HG02840 (cell line): Measurements from ENCODE around the gene PADI1.

Experiments
- ATAC-seq: cut with Tn5 transposase; IDR thresholded peaks from one replicate; pipeline ENCODE4 v1.9.1; 2021; ENCODE audit warnings: mild to moderate bottlenecking, moderate library complexity, moderate number of reproducible peaks; ENCODE audit not compliant: unreplicated experiment, low FRiP score

Gene PADI1

GRCh38 chr1:17204546-17205440 lies at the start of gene PADI1:
PADI1 (plus strand) TSS chr1:17205128; CDS start chr1:17205218, 90 bp downstream.
- no peak for ATAC-seq

GRCh38 chr1:17155257-17155920 lies 49.5 kb upstream of the PADI1 start:
- no peak for ATAC-seq

- ATAC-seq = no peak
These were observed 48.8 kb upstream of the PADI1 start for GRCh38 chr1:17156108-17156507.

GRCh38 chr1:17158961-17159360 lies 46.0 kb upstream of the PADI1 start:
- ATAC-seq = no peak

- ATAC-seq = no peak
These were observed 43.7 kb upstream of the PADI1 start for GRCh38 chr1:17161137-17161740.

GRCh38 chr1:17161926-17162800 lies 42.8 kb upstream of the PADI1 start:
- ATAC-seq = no peak

GRCh38 chr1:17162941-17163340 lies 42.0 kb upstream of the PADI1 start:
- no peak for ATAC-seq

GRCh38 chr1:17163371-17163770 lies 41.6 kb upstream of the PADI1 start:
- no peak for ATAC-seq

- no peak for ATAC-seq
These were observed 40.9 kb upstream of the PADI1 start for GRCh38 chr1:17163789-17164666.

- no peak for ATAC-seq
These were observed 39.1 kb upstream of the PADI1 start for GRCh38 chr1:17165823-17166222.

GRCh38 chr1:17167041-17167785 lies 37.7 kb upstream of the PADI1 start:
- no peak for ATAC-seq

GRCh38 chr1:17167786-17168090 lies 37.2 kb upstream of the PADI1 start:
- ATAC-seq = no peak

GRCh38 chr1:17168091-17168876 lies 36.6 kb upstream of the PADI1 start:
- ATAC-seq = no peak

- ATAC-seq = no peak
These were observed 34.4 kb upstream of the PADI1 start for GRCh38 chr1:17170571-17170970.

- ATAC-seq = no peak
These were observed 31.7 kb upstream of the PADI1 start for GRCh38 chr1:17173217-17173616.

GRCh38 chr1:17176306-17177061 lies 28.4 kb upstream of the PADI1 start:
- ATAC-seq = no peak

GRCh38 chr1:17177651-17178050 lies 27.3 kb upstream of the PADI1 start:
- ATAC-seq = no peak
